ENCODE measurements around the gene SGCD.

Gene SGCD

DNA sequence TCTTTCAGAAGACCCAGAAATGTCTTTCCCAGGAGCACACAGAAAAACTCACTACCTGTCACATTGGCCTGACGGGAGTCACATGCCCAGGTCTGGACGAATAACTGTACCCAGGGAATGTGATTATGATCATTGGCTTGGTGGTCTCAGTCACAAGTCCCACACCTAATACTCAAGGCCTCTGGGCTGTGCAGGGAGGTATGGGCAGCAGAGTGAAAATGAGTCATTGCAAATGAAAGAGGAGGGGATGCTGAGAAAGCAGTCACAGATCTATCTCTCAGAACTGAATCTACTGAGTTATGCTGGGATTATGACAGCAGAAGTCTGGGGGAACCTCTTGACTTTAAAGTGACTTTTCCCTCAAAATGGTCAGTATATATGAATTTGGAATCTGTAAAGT is 36.9 kb downstream of the SGCD start:
- DNase-seq = no peak

DNA sequence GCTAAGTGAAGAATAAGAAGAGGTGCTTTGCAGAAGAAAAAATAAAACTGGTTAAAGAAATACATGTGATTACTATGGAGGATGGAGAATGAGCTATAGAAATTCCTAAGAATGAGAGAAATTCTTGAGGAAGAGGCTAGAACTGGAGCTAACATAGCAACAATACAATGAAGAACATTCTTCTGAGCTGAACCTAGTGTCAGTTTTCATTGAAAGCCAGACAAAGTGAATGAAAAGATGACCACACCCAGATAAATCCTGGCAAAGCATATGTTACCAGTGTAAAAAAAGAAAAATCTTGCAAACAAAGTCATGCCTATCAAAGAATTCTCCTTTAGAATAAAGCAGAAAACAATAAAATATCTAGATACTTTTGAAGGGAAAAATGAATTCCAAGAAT is 39.6 kb downstream of the SGCD start:
- DNase-seq = no peak

DNA sequence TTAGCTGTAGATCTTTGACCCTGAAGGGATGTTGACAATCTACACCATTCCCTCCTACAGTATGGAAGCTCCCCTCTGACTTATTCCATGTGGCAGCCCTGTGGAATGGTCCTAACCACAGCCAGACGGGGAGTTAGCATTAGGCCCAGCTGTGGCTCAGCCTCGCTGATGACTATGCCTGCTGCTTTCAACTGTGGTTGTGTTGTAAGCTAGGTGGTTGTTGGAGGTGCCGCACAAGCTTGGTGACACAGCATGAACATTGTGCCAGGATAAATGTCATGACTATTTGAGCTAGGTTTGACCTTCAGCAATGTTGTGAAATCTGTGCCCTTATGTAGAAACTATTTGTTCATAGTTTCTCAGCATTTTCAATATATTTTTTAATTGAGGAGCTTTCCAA is 40.6 kb downstream of the SGCD start:
- DNase-seq = no peak

DNA sequence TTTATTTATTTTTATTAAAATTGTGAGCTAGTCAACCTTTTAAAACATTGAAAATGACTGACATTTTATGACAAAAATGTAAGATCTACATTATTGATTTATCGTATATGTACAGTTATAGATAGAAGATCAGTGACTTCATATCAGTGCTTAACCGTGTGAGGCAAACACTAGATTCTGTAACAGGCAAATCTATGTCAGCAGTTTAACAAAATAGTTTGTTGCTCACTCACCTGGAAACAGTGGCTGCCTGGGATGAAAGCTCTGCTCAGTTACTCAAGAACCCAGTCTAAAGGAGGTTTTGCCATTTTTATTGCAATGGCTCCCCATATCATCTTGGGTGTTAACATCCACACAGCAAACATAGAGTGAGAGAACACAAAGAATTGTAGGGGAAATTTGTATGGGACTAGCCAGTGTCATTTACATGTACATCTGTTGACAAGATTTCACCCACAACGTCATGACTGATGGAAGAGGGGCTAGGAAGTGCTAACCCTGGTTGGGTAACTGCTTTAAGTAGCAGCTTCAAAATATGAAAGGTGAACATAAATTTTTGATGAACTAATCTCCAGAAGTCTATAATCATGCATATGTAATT is 49.0 kb downstream of the SGCD start:
- DNase-seq = no peak

DNA sequence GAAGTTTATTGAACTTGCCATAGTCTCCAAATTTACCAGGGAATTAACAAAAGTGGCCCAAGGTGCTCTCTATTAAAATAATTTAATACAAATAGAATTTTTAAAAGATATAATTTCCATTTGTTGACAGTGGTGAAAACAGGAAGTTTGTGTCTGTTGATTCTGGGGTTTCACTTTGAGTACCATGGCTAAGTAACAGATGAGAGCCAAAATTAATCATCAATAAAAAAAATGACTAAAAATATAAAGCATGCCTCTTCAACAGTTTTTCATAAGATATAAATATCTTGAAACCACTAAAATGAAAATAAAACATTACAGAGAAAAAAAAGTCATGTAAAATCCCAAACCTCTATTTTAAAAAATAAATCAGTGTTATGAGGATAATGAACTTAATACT is 49.8 kb downstream of the SGCD start:
- DNase-seq = no peak

GRCh38 chr5:156378159-156378558 is 51.2 kb downstream of the SGCD start:
- no peak for DNase-seq

GRCh38 chr5:156379206-156379605 is 52.2 kb downstream of the SGCD start:
- DNase-seq = no peak

GRCh38 chr5:156380848-156381247 is 53.9 kb downstream of the SGCD start:
- no peak for DNase-seq

- no peak for DNase-seq
These were observed 56.7 kb downstream of the SGCD start for GRCh38 chr5:156383510-156384265.

- DNase-seq = no peak
These were observed 58.5 kb downstream of the SGCD start for GRCh38 chr5:156385416-156385815.

DNA sequence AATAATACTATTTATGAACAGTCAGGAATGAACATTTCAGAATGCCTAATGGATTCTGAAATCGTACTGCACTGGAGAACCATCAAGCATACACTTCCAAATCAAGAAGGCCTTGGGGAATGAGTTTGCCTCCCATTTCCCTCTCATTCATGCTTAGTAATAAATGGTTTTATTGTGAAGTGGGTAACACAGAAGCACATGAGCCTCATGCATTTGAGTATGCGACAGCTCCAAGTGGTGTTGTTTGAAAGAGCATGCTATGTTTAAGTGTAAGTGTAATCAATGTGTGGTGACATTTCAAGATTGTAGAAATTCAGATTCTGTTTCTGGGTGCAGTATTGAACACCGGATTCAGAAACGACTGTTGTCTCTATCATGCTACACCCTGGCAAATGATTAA is 60.0 kb downstream of the SGCD start:
- no peak for DNase-seq

DNA sequence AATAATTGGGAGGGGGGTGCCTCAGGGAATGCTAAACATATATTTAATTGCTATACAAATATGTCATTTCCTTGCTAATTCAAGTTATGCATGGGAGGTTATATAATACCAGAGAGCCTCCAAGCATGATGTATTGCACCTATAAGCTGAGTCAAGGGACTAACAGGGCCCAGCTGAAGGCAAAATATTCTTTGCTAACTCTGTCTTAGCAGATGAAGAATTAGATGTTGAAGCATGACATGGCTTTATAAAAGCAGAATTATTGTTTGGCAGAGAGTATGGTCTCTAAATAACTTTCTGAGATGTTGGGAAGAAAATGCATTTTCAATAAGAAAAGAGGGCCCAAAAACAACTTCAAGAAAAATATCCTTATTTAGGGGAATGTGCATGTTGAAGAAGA is 60.4 kb downstream of the SGCD start:
- DNase-seq = no peak

DNA sequence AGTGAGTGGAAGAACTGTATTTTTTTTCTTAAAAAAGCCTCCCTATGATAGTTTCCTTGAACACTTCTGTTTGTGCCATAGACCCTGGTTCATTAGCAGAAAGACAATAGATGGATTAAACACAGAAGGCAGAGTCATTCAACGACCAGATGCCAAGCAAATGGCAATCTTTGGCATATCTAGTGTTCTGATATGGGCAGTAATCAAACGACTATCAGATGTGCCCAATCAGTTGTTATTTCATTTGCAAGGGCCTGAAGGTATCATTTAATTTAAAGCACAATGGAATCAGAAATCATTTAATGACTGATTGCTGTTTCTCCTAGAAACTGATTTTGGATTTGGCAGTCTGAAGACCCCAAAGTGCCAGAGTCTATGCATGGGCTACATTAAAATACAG is 61.3 kb downstream of the SGCD start:
- DNase-seq = no peak

GRCh38 chr5:156391139-156391538 is 64.2 kb downstream of the SGCD start:
- no peak for DNase-seq

DNA sequence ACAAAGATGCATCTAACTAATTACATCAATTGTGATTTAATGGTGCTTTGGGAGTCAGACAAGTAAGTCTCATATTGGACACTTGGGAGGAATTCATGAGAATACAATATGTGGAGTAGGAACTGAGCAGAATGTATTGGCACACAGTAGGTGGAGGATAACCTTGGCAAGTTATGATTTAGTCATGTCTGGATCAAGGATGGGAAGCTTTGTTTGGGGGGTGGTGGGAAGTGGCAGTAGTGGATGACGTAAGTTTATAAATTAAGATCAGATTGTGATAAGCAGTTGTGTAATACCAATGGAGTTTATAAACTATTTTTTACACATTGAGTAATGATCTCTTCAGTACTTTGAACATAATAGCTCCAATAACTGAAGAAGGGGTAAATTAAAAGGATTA is 67.0 kb downstream of the SGCD start:
- DNase-seq = no peak

DNA sequence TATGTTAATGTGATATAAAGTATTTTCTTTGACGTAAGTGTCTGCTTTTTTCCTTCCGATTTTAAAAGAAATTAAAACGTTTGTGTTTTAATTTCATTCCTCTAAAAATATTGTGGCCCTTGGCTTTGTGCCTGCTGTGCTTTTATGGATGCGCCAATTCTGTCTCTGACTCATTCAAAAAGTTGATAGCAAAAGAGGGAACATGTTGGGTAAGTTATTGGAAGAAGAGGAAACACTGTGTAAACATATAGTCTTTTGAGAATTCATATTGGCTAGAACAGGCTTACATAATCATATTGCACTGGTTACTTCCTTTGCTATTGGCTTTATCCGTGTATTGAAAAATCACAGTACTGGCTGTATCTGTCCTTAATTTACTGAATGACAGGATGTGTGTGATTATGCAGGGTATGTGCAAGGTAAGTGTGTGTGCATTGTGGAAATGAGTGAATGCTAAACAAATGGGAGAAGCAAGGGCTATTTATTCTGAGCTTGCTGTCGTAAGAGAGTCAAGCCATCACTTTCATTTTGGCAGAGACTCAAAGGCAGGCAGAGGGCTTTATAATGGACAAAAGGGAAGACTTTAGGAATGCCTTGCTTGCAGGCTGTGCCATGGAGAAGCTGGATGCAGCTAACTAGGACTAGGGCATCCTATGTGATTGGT is 67.8 kb downstream of the SGCD start:
- DNase-seq = no peak

DNA sequence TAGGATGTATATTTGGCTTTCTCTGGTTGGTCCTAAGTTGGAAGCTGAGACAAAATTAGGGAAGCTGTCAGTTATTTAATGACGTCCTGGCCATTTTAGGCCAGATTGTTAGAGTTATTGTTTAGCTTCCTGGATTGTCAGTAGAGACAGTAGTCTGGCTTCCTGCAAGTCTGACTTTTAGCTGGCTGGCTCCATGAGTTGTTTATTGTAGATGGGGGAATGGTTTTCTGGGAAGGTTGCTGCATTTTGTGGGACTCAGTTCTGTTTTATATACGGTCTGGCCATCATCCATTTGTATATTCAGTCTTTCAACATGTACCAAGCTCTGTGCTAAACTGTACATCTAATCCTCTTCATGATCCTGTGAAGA is 68.3 kb downstream of the SGCD start:
- no peak for DNase-seq

- no peak for DNase-seq
These were observed 69.3 kb downstream of the SGCD start for GRCh38 chr5:156396063-156396829.

DNA sequence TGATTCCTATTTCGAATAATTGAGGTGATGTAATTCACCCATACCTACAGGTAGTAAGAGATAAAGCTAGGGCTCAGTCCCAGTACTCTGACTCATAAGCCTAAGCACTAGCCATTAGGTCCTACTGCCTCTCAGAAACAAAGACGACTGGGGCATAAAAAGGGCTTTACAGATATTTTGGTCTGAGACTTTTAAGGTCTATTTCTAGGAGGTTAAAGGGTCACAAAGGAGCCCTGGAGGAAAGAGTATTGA is 69.8 kb downstream of the SGCD start:
- no peak for DNase-seq

- no peak for DNase-seq
These were observed 72.4 kb downstream of the SGCD start for GRCh38 chr5:156399323-156399722.

- DNase-seq = no peak
These were observed 73.4 kb downstream of the SGCD start for GRCh38 chr5:156400231-156400986.

GRCh38 chr5:156401804-156402203 is 74.8 kb downstream of the SGCD start:
- no peak for DNase-seq

- DNase-seq = no peak
These were observed 75.5 kb downstream of the SGCD start for GRCh38 chr5:156402387-156402921.

All from retina (tissue), 1 donor.